Measurements from ENCODE around the gene CANX.

GRCh38 chr5:179730356-179730755, 31.6 kb downstream of the CANX start:
- TF ChIP-seq E2F6 (IDR thresholded peaks at IDR 0.05; ENCODE audit: borderline replicate concordance, low read depth) (no peak), MAFK (IDR thresholded peaks at IDR 0.05; ENCODE audit: partially characterized antibody) (no peak), ZNF302 (CRISPR knock-in tag; IDR thresholded peaks at IDR 0.05) (no peak), CTCF (IDR thresholded peaks at IDR 0.05) (no peak), USF2 (IDR thresholded peaks at IDR 0.05) (no peak), SMC3 (IDR thresholded peaks at IDR 0.05) (no peak)
